T-cell (primary cell): ENCODE data around the gene PIK3C2G. TPM values are rescaled to one million over a fixed set of nuclear protein-coding genes. Genes with fewer than 3 reads are reported as not detected.

Experiments used
- ATAC-seq, 4 experiments: fragments of 200-7000 bp in 3 of 4; fragments of 150-1000 bp in 1 of 4; cut with Tn5 transposase; replicated peaks in 1 of 4; 1 replicate in 3 of 4; 2 replicates in 1 of 4; pipeline ENCODE4 v1.10.0; 2021; ENCODE audit warnings: moderate library complexity in 3 of 4, mild to moderate bottlenecking in 2 of 4, moderate number of reproducible peaks in 1 of 4
- CTCF ChIA-PET, 2 donors: fragments of 300-600 bp; sonication (Branson Sonifier 250); formaldehyde crosslinking; loops; one replicate each; lab custom pipeline; 2022; ENCODE audit warnings: antibody characterized with exemption in 2 of 2; lab: Charles Lee
- POLR2A ChIA-PET, 2 donors: fragments of 300-600 bp; sonication (Branson Sonifier 250); formaldehyde crosslinking; loops; one replicate each; lab custom pipeline; 2022; ENCODE audit warnings: antibody characterized with exemption in 2 of 2; lab: Charles Lee
- DNase-seq, 35 experiments: peaks; one replicate each; pipeline versions ENCODE4 v3.0.0 to v3.0.0-alpha.2; 2013 to 2023
- H3K27ac ChIP-seq: one replicate; pipeline ENCODE4 v1.5.1; 2013; ENCODE audit warnings: low read length
- H3K27me3 ChIP-seq, 2 experiments: replicated peaks in 1 of 2; 1 replicate in 1 of 2; 2 replicates in 1 of 2; pipeline versions ENCODE4 v1.6.1 to v1.7.0; 2013; ENCODE audit warnings: low read length in 1 of 2, mixed read lengths in 1 of 2; ENCODE audit not compliant: control insufficient read depth in 2 of 2, insufficient read depth in 2 of 2; ENCODE audit errors: extremely low read depth in 1 of 2
- H3K36me3 ChIP-seq, 2 donors: 1 replicate in 1 of 2; 2 replicates in 1 of 2; pipeline versions ENCODE4 v1.6.1 to v1.7.0; 2013; ENCODE audit warnings: low read length in 1 of 2; ENCODE audit not compliant: control insufficient read depth in 2 of 2, insufficient read depth in 1 of 2; ENCODE audit errors: extremely low read depth in 1 of 2
- H3K4me1 ChIP-seq, 2 experiments: 1 replicate in 1 of 2; 2 replicates in 1 of 2; pipeline versions ENCODE4 v1.6.1 to v1.7.0; 2013; ENCODE audit warnings: low read length in 2 of 2, mixed read lengths in 1 of 2; ENCODE audit not compliant: insufficient read depth in 2 of 2, control insufficient read depth in 1 of 2; ENCODE audit errors: extremely low read depth in 1 of 2
- H3K4me3 ChIP-seq, 2 donors: 1 replicate in 1 of 2; 2 replicates in 1 of 2; pipeline versions ENCODE4 v1.5.1 to v1.7.0; 2013; ENCODE audit warnings: mild to moderate bottlenecking in 2 of 2, low read length in 1 of 2, moderate library complexity in 1 of 2; ENCODE audit not compliant: control insufficient read depth in 1 of 2; ENCODE audit errors: extremely low read depth in 1 of 2
- H3K9me3 ChIP-seq: 2 replicates; pipeline ENCODE4 v1.7.0; 2013
- H3K27ac Mint-ChIP-seq, 2 donors: one replicate each; pipeline ENCODE4 v1.8.0; 2020 to 2021; ENCODE audit warnings: mild to moderate bottlenecking in 2 of 2, mixed read lengths in 2 of 2
- H3K27me3 Mint-ChIP-seq, 2 donors: one replicate each; pipeline ENCODE4 v1.8.0; 2021 to 2022; ENCODE audit warnings: mixed read lengths in 2 of 2
- H3K36me3 Mint-ChIP-seq: one replicate; pipeline ENCODE4 v1.8.0; 2021; ENCODE audit warnings: mixed read lengths
- H3K4me1 Mint-ChIP-seq, 3 donors: one replicate each; pipeline ENCODE4 v1.8.0; 2020 to 2022; ENCODE audit warnings: mixed read lengths in 3 of 3, mild to moderate bottlenecking in 1 of 3
- H3K4me3 Mint-ChIP-seq, 3 donors: one replicate each; pipeline ENCODE4 v1.8.0; 2020 to 2022; ENCODE audit warnings: mild to moderate bottlenecking in 3 of 3, mixed read lengths in 3 of 3, moderate library complexity in 3 of 3
- H3K9me3 Mint-ChIP-seq, 3 donors: one replicate each; pipeline ENCODE4 v1.8.0; 2020 to 2022; ENCODE audit warnings: mixed read lengths in 3 of 3
- WGBS: methylation state at CpG from one replicate; pipeline ENCODE4 v1.1.5; 2013; ENCODE audit warnings: missing lambda C conversion rate; ENCODE audit not compliant: insufficient coverage; 5-methylcytosine and 5-hydroxymethylcytosine counted together
- total RNA-seq, 35 experiments: library from RNA in 6 of 35; stranded (reverse) in 6 of 35; fragments of 120-200 nt in 1 of 35; gene quantifications; one replicate each; pipeline versions ENCODE4 v1.2.1 to v1.2.4 and lab custom pipeline; 2013 to 2026

PIK3C2G gene
- total RNA-seq, 5 donors from 2014 or later (not counting 1 experiment from before 2014, with no cell fraction given) = not detected

- CTCF ChIA-PET = no interaction called here
- no peaks in the 10 kb centered on the region for H3K36me3 ChIP-seq
These were observed 397.5 kb downstream of the PIK3C2G start for GRCh38 chr12:18658829-18659228.

GRCh38 chr12:18676141-18676540, 414.8 kb downstream of the PIK3C2G start:
- Histone ChIP-seq H3K36me3 (no peaks in the 10 kb centered on the region), H3K4me1 (no peaks in the 10 kb centered on the region), H3K9me3 (no peaks in the 10 kb centered on the region), H3K27me3 (no peaks in the 10 kb centered on the region), H3K27ac (no peak overlapping the region), H3K4me3 (no peak overlapping the region)
- ChIA-PET CTCF (no interaction called here), POLR2A (no interaction called here)
- no peak overlapping the region for H3K27ac Mint-ChIP-seq
- H3K4me1 Mint-ChIP-seq = no peaks in the 10 kb centered on the region
- ATAC-seq (no peak), DNase-seq (no peak)
- no peak overlapping the region for H3K4me3 Mint-ChIP-seq
- no peaks in the 10 kb centered on the region for H3K27me3 Mint-ChIP-seq
- H3K9me3 Mint-ChIP-seq = peaks cover 6 to 9% (median 8%) of the 10 kb centered on the region in 3 donors
- H3K36me3 Mint-ChIP-seq = no peaks in the 10 kb centered on the region

More at GRCh38 chr12:18658829-18659228, 397.5 kb downstream of the PIK3C2G start:
- Mint-ChIP-seq H3K4me1 (no peaks in the 10 kb centered on the region), H3K27ac (no peak overlapping the region), H3K36me3 (no peaks in the 10 kb centered on the region), H3K27me3 (no peaks in the 10 kb centered on the region), H3K9me3 (peaks cover 25 to 53% (median 25%) of the 10 kb centered on the region in 3 donors), H3K4me3 (no peak overlapping the region)
- Histone ChIP-seq H3K4me1 (no peaks in the 10 kb centered on the region), H3K9me3 (no peaks in the 10 kb centered on the region), H3K4me3 (no peak overlapping the region), H3K27ac (no peak overlapping the region), H3K27me3 (no peaks in the 10 kb centered on the region)
- no peak for DNase-seq
- ATAC-seq = no peak
- POLR2A ChIA-PET = no interaction called here

- Mint-ChIP-seq H3K4me3 (no peak overlapping the region), H3K36me3 (no peaks in the 10 kb centered on the region), H3K4me1 (no peaks in the 10 kb centered on the region), H3K9me3 (peaks cover 6 to 9% (median 8%) of the 10 kb centered on the region in 3 donors), H3K27me3 (no peaks in the 10 kb centered on the region), H3K27ac (no peak overlapping the region)
- Histone ChIP-seq H3K9me3 (no peaks in the 10 kb centered on the region), H3K4me1 (no peaks in the 10 kb centered on the region), H3K27ac (no peak overlapping the region), H3K4me3 (no peak overlapping the region), H3K36me3 (no peaks in the 10 kb centered on the region), H3K27me3 (no peaks in the 10 kb centered on the region)
- 79% methylated on average over 5 of the region's 5 CpGs for WGBS
- ChIA-PET CTCF (no interaction called here), POLR2A (no interaction called here)
- DNase-seq (no peak), ATAC-seq (no peak)
These were observed 415.8 kb downstream of the PIK3C2G start for GRCh38 chr12:18676996-18677588.

- H3K9me3 ChIP-seq = no peaks in the 10 kb centered on the region
- H3K27ac ChIP-seq = no peak overlapping the region
- no peaks in the 10 kb centered on the region for H3K4me1 ChIP-seq
- H3K27me3 ChIP-seq = no peaks in the 10 kb centered on the region
- no peaks in the 10 kb centered on the region for H3K27me3 Mint-ChIP-seq
- CTCF ChIA-PET = no interaction called here
- H3K36me3 ChIP-seq = no peaks in the 10 kb centered on the region
- no peaks in the 10 kb centered on the region for H3K36me3 Mint-ChIP-seq
- ATAC-seq (no peak), DNase-seq (no peak)
- POLR2A ChIA-PET = no interaction called here
- H3K9me3 Mint-ChIP-seq = peaks cover 0 to 6% (median 2%) of the 10 kb centered on the region in 3 donors
- H3K4me1 Mint-ChIP-seq = no peaks in the 10 kb centered on the region
- H3K4me3 ChIP-seq = no peak overlapping the region
- no CpG with 5 or more reads among the region's 3 CpGs for WGBS
- no peak overlapping the region for H3K27ac Mint-ChIP-seq
- H3K4me3 Mint-ChIP-seq = no peak overlapping the region
These were observed 420.5 kb downstream of the PIK3C2G start for GRCh38 chr12:18681818-18682217.

- no peaks in the 10 kb centered on the region for H3K27me3 ChIP-seq
- no peak overlapping the region for H3K27ac ChIP-seq
- ATAC-seq (no peak), DNase-seq (no peak)
- H3K4me1 ChIP-seq = no peaks in the 10 kb centered on the region
- Mint-ChIP-seq H3K27ac (no peak overlapping the region), H3K36me3 (no peaks in the 10 kb centered on the region), H3K4me3 (no peak overlapping the region), H3K27me3 (no peaks in the 10 kb centered on the region), H3K9me3 (peaks cover 0 to 6% (median 0%) of the 10 kb centered on the region in 3 donors), H3K4me1 (no peaks in the 10 kb centered on the region)
- no peaks in the 10 kb centered on the region for H3K36me3 ChIP-seq
- ChIA-PET CTCF (interaction anchor here in 1 of 2 donors (1.0 kb wide), 1 partner anchor 60 kb away, joined by 3 read pairs; no protein-coding TSS in a partner anchor), POLR2A (interaction anchor here in 1 of 2 donors (0.6 kb wide), 1 partner anchor 10 kb away, joined by 3 read pairs; no protein-coding TSS in a partner anchor)
- no peak overlapping the region for H3K4me3 ChIP-seq
- WGBS = no CpG with 5 or more reads among the region's 2 CpGs
- no peaks in the 10 kb centered on the region for H3K9me3 ChIP-seq
These were observed 422.2 kb downstream of the PIK3C2G start for GRCh38 chr12:18683327-18684013.

- H3K27ac Mint-ChIP-seq = no peak overlapping the region
- no CpG with 5 or more reads among the region's 1 CpG for WGBS
- Histone ChIP-seq H3K4me1 (no peaks in the 10 kb centered on the region), H3K4me3 (no peak overlapping the region), H3K27me3 (no peaks in the 10 kb centered on the region), H3K36me3 (no peaks in the 10 kb centered on the region), H3K27ac (no peak overlapping the region), H3K9me3 (no peaks in the 10 kb centered on the region)
- ChIA-PET CTCF (no interaction called here), POLR2A (no interaction called here)
- H3K27me3 Mint-ChIP-seq = no peaks in the 10 kb centered on the region
- no peak for ATAC-seq
- H3K4me1 Mint-ChIP-seq = no peaks in the 10 kb centered on the region
- H3K9me3 Mint-ChIP-seq = peaks cover 0 to 6% (median 0%) of the 10 kb centered on the region in 3 donors
- DNase-seq = no peak
- H3K36me3 Mint-ChIP-seq = no peaks in the 10 kb centered on the region
- no peak overlapping the region for H3K4me3 Mint-ChIP-seq
These were observed 423.1 kb downstream of the PIK3C2G start for GRCh38 chr12:18684430-18684829.
